Measurements from ENCODE around the gene EPHA6. TPM values are rescaled to one million over a fixed set of nuclear protein-coding genes. Genes with fewer than 3 reads are reported as not detected.

The EPHA6 gene
- total and polyA plus RNA-seq, 12 donors = 0.21 to 0.88 (median 0.59) TPM; not detected in 3

- no peaks in the 10 kb centered on the region for H3K9me3 ChIP-seq
- no peak overlapping the region for H3K27ac ChIP-seq
- no peak for TF ChIP-seq CTCF (IDR thresholded peaks at IDR 0.05)
- intact Hi-C loops (cut with DNase I) = no loop called here
- 66 to 72% methylated on average over 1 of the region's 1 CpG for WGBS, 2 donors
- ATAC-seq (no peak), DNase-seq (no peak)
- H3K4me3 ChIP-seq = no peak overlapping the region
- no peaks in the 10 kb centered on the region for H3K4me1 ChIP-seq
- peaks cover 0 to 29% (median 4%) of the 10 kb centered on the region in 7 donors for H3K27me3 ChIP-seq
- no peaks in the 10 kb centered on the region for H3K36me3 ChIP-seq
Measured at GRCh38 chr3:96803870-96804269, 10.5 kb upstream of the EPHA6 start.

- H3K9me3 ChIP-seq = no peaks in the 10 kb centered on the region
- 51 to 83% methylated on average over 1 of the region's 1 CpG for WGBS, 2 donors
- no peak overlapping the region for H3K4me3 ChIP-seq
- intact Hi-C loops (cut with DNase I) = no loop called here
- H3K4me1 ChIP-seq = no peaks in the 10 kb centered on the region
- H3K27me3 ChIP-seq = peaks cover 0 to 53% (median 27%) of the 10 kb centered on the region in 7 donors
- H3K27ac ChIP-seq = no peak overlapping the region
- no peak for DNase-seq
- ATAC-seq = no peak
- TF ChIP-seq CTCF (IDR thresholded peaks at IDR 0.05) = no peak
- H3K36me3 ChIP-seq = no peaks in the 10 kb centered on the region
Measured at GRCh38 chr3:96806341-96806740, 8.1 kb upstream of the EPHA6 start.

- DNase-seq = peak; percentile 50 to 54
- Histone ChIP-seq H3K36me3 (no peaks in the 10 kb centered on the region), H3K27ac (peak overlapping the region in 7 of 10 donors; percentile 5 to 71 (median 45)), H3K27me3 (peaks cover 0 to 82% (median 72%) of the 10 kb centered on the region in 7 donors), H3K9me3 (no peaks in the 10 kb centered on the region), H3K4me3 (peak overlapping the region; percentile 12 to 64 (median 49)), H3K4me1 (peaks cover 0 to 27% (median 12%) of the 10 kb centered on the region in 9 donors)
- 0 to 1% methylated on average over 67 to 79 of the region's 79 CpGs for WGBS, 2 donors
- intact Hi-C loops (cut with DNase I) = no loop called here
- peak; percentile 77 to 91 (median 89) for ATAC-seq
- TF ChIP-seq CTCF (IDR thresholded peaks at IDR 0.05) = peak in 7 of 9 donors; percentile 33 to 65 (median 52)
Measured at GRCh38 chr3:96813134-96813819, 1.1 kb upstream of the EPHA6 start.

GRCh38 chr3:96814651-96815567 is 515 bp downstream of the EPHA6 start:
- intact Hi-C loops (cut with DNase I) = no loop called here
- H3K36me3 ChIP-seq = no peaks in the 10 kb centered on the region
- no peak for TF ChIP-seq CTCF (IDR thresholded peaks at IDR 0.05)
- ATAC-seq (peak in 1 of 8 donors; percentile 5), DNase-seq (no peak)
- H3K27ac ChIP-seq = no peak overlapping the region
- H3K9me3 ChIP-seq = no peaks in the 10 kb centered on the region
- 5 to 6% methylated on average over 50 of the region's 50 CpGs for WGBS, 2 donors
- peaks cover 0 to 72% (median 56%) of the 10 kb centered on the region in 7 donors for H3K27me3 ChIP-seq
- peak overlapping the region in 9 of 10 donors; percentile 40 to 64 (median 51) for H3K4me3 ChIP-seq
- peaks cover 0 to 27% (median 12%) of the 10 kb centered on the region in 9 donors for H3K4me1 ChIP-seq
